Stimulated activated CD4-positive, alpha-beta T cell treated with anti-CD3 and anti-CD28 coated beads, Interleukin-4, amount 100 ng/mL, for 24 hours (primary cell): ENCODE results near the gene AKAP13.
A peak's percentile ranks its signal among the peaks of the same experiment; 100 is the strongest.
"Not testable (repeated sequence)": the region's sequence is repeated elsewhere in the genome, so short reads cannot be mapped to it uniquely, and the experiment has no call there.

Source experiments
- DNase-seq: peaks from one replicate; pipeline ENCODE4 v3.0.0-alpha.2; 2020

Gene AKAP13

GRCh38 chr15:85380217-85380811 is at the start of gene AKAP13:
AKAP13 (plus strand) TSS chr15:85380603; CDS start chr15:85485721, 105,118 bp downstream.
- peak; percentile 94 for DNase-seq

GRCh38 chr15:85330901-85331588 is 49.4 kb upstream of the AKAP13 start:
- peak; percentile 67 for DNase-seq

DNA sequence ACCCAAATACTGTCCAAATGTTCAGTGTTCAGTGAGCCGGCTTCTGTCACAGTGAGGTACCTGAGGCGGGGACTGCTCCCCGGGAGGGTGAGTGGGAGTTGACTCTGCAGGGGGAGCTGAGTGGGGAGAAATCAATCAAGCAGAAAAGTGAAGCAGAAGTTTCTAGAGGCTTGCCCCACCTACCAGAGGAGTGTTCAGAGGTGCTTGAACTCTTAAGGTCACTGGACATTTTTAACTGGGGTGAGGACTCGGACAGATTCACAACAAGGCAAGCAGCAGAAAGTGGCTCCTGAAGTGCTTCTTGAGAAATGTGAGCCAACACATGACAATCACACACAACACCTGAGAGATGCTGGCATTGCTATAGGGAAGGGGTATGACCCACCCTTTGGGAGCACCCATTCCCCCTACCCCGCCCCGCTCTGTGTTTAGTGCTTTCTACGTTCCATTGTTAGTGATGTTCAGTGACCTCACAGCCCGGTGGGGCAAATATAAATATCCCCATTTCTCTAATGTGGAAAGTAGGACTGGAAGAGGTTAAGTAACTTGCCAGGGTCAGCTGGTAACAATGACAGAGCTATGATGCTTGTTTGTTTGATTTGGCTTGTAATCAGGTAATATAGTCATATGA is 48.6 kb upstream of the AKAP13 start:
- DNase-seq: no peak

GRCh38 chr15:85333132-85333831 is 47.1 kb upstream of the AKAP13 start:
- no peak for DNase-seq

GRCh38 chr15:85334241-85334640 is 46.2 kb upstream of the AKAP13 start:
- DNase-seq: no peak

- no peak for DNase-seq
These were observed 45.0 kb upstream of the AKAP13 start for GRCh38 chr15:85335193-85335942.

DNA sequence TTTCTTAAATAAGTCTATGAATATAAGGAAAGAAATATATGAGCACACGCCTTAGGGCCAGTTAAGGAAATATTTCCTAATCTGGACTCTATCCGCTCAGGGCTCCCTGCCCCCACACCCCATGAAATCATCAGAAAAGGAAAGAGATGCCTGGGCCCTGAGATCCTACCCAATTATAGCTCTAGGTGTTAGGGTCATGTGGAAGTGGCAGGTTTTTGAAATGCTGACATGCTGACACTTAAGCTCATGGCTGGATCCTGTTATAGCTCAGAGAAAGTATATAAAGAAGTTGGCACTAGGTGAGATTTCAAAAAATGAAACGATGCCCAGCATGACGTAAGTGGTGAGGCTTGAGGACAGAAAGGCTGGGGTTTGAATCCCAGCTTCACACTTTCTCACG is 43.5 kb upstream of the AKAP13 start:
- no peak for DNase-seq

- no peak for DNase-seq
These were observed 42.9 kb upstream of the AKAP13 start for GRCh38 chr15:85337425-85338074.

GRCh38 chr15:85340321-85340665 is 40.1 kb upstream of the AKAP13 start:
- no peak for DNase-seq

- DNase-seq: no peak
These were observed 39.6 kb upstream of the AKAP13 start for GRCh38 chr15:85340852-85341251.

DNA sequence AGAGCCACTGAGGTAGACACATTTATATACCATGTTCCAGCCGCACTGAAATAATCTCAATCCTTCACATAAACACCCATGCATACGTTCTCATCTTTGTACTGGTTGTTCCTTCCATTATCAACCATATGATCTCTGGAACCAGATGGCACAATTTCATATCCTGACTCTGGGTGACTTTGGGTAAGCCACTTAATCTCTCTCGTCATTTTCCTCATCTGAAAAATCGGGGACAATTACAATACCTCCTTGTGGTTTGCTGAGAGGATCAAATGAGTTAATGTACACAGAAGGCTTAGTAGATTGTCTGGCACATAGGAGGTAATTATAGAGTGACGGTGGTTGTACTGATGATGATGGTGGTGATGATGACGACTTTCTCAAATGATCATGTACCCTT is 38.2 kb upstream of the AKAP13 start:
- DNase-seq: not testable (repeated sequence)

- not testable (repeated sequence) for DNase-seq
These were observed 37.0 kb upstream of the AKAP13 start for GRCh38 chr15:85343443-85343842.

DNA sequence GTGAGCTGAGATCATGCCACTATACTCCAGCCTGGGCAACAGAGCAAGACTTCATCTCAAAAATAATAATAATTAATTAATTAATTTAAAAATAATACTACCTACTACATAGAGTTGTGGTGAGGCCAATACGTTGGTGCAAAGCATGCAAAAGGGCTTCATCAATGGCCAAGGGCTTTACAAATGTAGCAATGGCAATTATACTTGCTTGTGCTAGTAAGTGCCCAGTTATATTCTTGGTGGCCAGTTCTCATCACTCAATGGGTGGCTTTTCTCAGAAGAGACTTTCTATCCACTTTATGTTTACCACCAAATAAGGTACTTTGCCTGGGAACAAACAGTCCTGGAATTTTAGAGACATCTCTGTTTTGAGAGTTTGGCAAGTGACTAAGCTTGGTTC is 36.2 kb upstream of the AKAP13 start:
- DNase-seq: not testable (repeated sequence)

GRCh38 chr15:85344653-85345114 is 35.7 kb upstream of the AKAP13 start:
- not testable (repeated sequence) for DNase-seq

DNA sequence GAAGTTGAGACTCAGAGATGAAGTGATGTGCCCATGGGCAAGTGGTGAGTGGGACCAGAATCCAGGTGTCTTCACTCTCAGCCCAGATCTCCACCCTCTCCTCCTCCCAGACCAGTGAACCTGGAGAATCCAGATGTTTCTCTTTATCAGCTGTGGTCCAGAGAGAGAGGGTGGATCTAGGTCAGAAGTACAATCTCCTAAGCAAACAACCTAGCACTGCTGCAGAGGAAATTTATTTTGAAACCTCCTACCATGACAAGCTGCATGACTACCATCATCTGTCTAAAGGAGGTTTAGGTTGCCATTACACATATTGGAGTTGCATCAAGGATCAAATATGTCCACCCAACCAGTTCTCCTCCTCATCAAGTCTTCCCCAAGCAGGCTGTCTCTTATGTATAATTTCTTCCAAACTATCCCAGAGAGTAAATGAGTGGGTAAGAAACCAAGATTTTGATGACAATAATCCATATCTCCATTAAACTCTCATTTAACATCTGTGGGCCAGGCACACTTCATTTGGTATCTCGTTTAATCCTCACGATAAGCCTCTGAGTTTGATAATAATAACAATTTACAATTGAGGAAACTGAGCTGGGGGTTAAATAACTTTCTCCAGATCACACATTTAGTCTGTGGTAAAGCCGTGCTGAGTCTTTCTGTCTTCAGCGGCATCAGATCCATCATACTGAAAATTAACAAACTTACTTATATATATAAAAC is 35.0 kb upstream of the AKAP13 start:
- not testable (repeated sequence) for DNase-seq

GRCh38 chr15:85346462-85347084 is 33.8 kb upstream of the AKAP13 start:
- DNase-seq: not testable (repeated sequence)

GRCh38 chr15:85347264-85348047 is 32.9 kb upstream of the AKAP13 start:
- not testable (repeated sequence) for DNase-seq

DNA sequence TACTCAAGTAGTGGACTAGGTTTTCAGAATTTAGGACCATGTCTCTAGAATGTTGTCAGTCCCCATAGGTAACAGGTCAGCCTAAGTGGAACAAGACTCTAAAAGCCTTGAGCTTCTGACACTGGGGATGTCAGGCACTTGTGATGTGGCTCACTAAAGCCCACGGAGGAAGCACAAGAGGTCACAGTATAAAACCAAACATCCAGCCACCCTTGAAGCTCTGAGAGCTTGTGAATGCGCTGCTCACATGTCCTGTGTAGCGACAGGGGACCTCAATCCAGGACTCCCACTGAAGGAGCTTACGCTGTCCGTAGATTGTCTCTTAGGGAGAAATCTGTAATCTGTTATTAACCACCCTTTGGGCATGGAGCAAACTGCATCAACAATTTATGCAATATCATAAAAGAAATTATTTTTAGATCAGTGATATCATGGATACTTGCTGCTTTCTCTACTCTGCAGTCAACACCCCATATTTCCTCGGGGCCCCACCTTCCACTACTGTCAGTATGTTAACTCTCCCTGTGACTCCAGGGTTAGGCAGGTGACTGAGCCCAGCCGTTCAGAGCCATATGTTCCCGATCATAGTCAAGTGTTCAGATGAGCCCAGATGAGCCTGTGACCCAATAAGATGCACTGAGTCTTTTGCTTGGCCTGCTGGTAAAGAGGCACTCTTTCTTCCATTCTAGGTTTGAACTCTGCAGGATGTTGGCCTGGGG is 32.2 kb upstream of the AKAP13 start:
- not testable (repeated sequence) for DNase-seq

DNA sequence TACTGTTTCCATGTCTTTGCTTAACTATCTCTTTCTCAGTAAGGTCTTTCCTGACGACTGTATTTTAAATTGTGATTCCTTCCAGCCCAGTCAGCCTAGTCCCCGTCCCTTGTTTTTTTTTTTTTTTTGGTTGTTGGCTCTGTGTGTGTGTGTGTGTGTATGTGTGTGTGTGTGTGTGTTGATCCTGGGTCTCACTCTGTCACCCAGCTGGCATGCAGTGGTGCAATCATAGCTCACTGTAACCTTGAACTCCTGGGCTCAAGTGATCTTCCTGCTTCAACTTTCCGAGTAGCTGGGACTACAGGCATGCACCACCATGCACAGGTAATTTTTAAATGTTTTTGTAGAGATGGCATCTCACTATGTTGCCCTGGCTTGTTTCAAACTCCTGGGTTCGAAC is 31.3 kb upstream of the AKAP13 start:
- not testable (repeated sequence) for DNase-seq
